Suprapubic skin (tissue), 4 donors: Measurements from ENCODE around the gene FGF22. TPM values are rescaled to one million over a fixed set of nuclear protein-coding genes. Genes with fewer than 3 reads are reported as not detected.
"Not testable (repeated sequence)": the region's sequence is repeated elsewhere in the genome, so short reads cannot be mapped to it uniquely, and the experiment has no call there.

Experiments used
- DNase-seq, 2 donors: peaks; one replicate each; pipeline ENCODE4 v3.0.0-alpha.2; 2019; ENCODE audit warnings: low spot score in 2 of 2
- H3K27ac ChIP-seq: fragments of 200-600 bp; sonication (generic); one replicate; pipeline ENCODE4 v1.5.1; 2019
- H3K27me3 ChIP-seq: fragments of 200-600 bp; sonication (generic); one replicate; pipeline ENCODE4 v1.5.1; 2019
- H3K36me3 ChIP-seq: fragments of 200-600 bp; sonication (generic); one replicate; pipeline ENCODE4 v1.5.1; 2019
- H3K4me1 ChIP-seq: fragments of 200-600 bp; sonication (generic); one replicate; pipeline ENCODE4 v1.5.1; 2019
- H3K4me3 ChIP-seq: fragments of 200-600 bp; sonication (generic); one replicate; pipeline ENCODE4 v1.5.1; 2019; ENCODE audit warnings: mild to moderate bottlenecking
- H3K9me3 ChIP-seq: fragments of 200-600 bp; sonication (generic); one replicate; pipeline ENCODE4 v1.5.1; 2019
- EP300 ChIP-seq: sonication (generic); formaldehyde crosslinking; IDR thresholded peaks from one replicate; pipeline ENCODE4 v1.6.1; 2017; ENCODE audit warnings: antibody characterized with exemption
- POLR2A ChIP-seq, 2 donors: fragments of 450-650 bp; IDR thresholded peaks; one replicate each; pipeline ENCODE4 v1.6.1; 2017; ENCODE audit warnings: antibody characterized with exemption in 2 of 2, mild to moderate bottlenecking in 2 of 2, moderate library complexity in 2 of 2
- POLR2AphosphoS5 ChIP-seq, 3 donors: sonication (generic); formaldehyde crosslinking; IDR thresholded peaks; one replicate each; pipeline ENCODE4 v1.6.1; 2017; ENCODE audit warnings: antibody characterized with exemption in 3 of 3
- WGBS: methylation state at CpG from one replicate; pipeline ENCODE4 v1.1.5; 2018; 5-methylcytosine and 5-hydroxymethylcytosine counted together
- total RNA-seq, 4 donors: library from RNA; depleted of rRNA; stranded (reverse); fragments of >200 nt; gene quantifications; one replicate each; pipeline ENCODE4 v1.1.0, GENCODE V29; 2016
- TF ChIP-seq, protein P1 (sequence below), 2 donors: fragments of 200-600 bp in 1 of 2; fragments of 450-650 bp in 1 of 2; sonication (generic) in 1 of 2; IDR thresholded peaks; one replicate each; pipeline ENCODE4 v1.5.1; 2016 to 2019; ENCODE audit warnings: antibody characterized with exemption in 2 of 2, mild to moderate bottlenecking in 1 of 2, moderate library complexity in 1 of 2

The FGF22 gene
- total RNA-seq, 4 donors from 2014 or later = 5.2 to 13.0 (median 9.2) TPM

DNA sequence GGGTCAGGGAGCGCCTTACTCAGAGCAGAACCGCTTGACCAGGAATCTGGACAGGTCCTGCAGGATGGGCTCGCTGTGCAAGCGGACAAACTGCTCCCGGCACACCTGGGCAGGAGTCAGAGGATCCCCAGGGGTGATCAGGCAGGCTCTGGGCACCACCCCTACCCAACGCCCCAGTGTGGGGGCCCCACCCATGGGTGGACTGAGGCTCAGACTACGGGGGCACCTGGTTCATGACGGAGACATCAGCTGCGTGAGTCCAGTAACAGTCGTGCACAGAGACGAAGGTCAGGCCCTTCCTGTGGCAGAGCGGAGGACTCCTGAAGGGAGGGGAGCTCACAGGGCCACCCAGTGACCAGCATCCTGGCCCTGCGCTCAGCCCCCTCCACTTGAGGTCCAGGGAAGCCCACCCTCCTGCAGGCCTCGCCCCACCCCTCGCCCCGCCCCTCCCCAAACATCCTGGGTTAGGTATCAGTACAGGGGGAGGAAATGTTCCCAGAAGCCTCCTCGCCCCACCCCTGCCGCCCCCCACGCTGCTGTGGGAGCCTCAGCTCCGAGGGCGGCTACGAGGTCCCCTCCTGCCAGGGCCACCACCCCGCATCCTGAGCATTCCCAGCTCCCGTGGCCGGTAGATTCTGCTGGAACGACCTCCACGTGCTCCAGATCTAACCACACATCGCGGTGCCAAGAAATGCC lies 22.0 kb upstream of the FGF22 start:
- H3K27me3 ChIP-seq = peaks cover 4% of the 10 kb centered on the region
- WGBS = 83% methylated on average over 10 of the region's 29 CpGs
- H3K4me3 ChIP-seq = no peak overlapping the region
- no peaks in the 10 kb centered on the region for H3K9me3 ChIP-seq
- H3K4me1 ChIP-seq = peaks cover 9% of the 10 kb centered on the region
- no peak for DNase-seq
- no peak for TF ChIP-seq POLR2A (IDR thresholded peaks at IDR 0.05)
- no peak overlapping the region for H3K27ac ChIP-seq
- H3K36me3 ChIP-seq = peaks cover 56% of the 10 kb centered on the region

DNA sequence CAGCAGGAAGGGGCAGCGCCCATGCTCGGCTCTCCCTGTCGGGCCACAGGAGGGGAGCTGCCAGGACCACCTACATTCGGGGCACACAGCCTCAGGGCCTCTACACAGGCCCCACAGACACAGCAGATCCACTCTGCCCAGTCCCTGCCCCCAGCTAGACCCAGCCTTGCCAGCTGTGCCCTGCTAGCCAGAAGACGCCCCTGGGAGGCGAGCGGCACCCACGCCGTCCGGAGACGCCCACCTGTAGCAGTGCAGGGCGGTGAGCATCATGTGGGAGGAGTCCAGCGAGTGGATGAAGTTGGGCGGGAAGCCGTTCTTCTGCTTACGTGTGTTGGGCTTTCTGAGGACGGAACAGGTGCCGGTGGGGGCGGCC lies 21.4 kb upstream of the FGF22 start:
- H3K27me3 ChIP-seq = peaks cover 4% of the 10 kb centered on the region
- no peak for DNase-seq
- H3K36me3 ChIP-seq = peaks cover 61% of the 10 kb centered on the region
- H3K27ac ChIP-seq = no peak overlapping the region
- WGBS = 96% methylated on average over 13 of the region's 19 CpGs
- peaks cover 9% of the 10 kb centered on the region for H3K4me1 ChIP-seq
- no peaks in the 10 kb centered on the region for H3K9me3 ChIP-seq
- H3K4me3 ChIP-seq = no peak overlapping the region
- TF ChIP-seq EP300 = no peak
- TF ChIP-seq POLR2AphosphoS5 (IDR thresholded peaks at IDR 0.05) = no peak
- TF ChIP-seq, protein P1, sequence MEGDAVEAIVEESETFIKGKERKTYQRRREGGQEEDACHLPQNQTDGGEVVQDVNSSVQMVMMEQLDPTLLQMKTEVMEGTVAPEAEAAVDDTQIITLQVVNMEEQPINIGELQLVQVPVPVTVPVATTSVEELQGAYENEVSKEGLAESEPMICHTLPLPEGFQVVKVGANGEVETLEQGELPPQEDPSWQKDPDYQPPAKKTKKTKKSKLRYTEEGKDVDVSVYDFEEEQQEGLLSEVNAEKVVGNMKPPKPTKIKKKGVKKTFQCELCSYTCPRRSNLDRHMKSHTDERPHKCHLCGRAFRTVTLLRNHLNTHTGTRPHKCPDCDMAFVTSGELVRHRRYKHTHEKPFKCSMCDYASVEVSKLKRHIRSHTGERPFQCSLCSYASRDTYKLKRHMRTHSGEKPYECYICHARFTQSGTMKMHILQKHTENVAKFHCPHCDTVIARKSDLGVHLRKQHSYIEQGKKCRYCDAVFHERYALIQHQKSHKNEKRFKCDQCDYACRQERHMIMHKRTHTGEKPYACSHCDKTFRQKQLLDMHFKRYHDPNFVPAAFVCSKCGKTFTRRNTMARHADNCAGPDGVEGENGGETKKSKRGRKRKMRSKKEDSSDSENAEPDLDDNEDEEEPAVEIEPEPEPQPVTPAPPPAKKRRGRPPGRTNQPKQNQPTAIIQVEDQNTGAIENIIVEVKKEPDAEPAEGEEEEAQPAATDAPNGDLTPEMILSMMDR (IDR thresholded peaks at IDR 0.05) = no peak
- TF ChIP-seq POLR2A (IDR thresholded peaks at IDR 0.05) = no peak

DNA sequence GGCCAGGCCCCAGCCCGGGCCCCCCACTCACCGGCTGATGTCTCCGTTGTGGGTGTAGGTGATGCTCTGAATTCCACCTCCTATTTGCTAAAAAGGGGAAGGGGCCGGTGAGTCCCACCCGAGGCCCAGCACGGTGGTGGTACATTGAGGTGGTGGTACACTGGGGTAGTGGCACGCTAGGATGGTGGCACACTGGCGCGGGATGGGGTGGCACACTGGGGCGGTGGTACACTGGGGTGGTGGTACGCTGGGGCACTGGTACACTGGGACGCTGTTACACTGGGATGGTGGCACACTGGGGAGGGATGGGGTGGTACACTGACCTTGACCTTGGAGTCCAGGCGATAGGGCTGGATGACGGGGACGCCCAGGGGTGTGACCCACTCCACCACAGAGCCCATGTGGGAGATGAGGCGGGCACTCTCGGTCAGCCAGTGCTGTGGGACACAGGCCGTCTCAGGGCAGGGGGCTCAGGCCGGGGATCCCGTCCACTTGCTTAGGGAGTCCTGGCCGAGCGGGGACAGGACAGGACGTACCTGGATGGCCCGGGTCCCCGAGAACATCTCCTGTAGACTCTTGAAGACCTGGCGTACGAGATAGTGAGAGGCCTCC lies 20.9 kb upstream of the FGF22 start:
- Histone ChIP-seq H3K36me3 (peaks cover 63% of the 10 kb centered on the region), H3K27ac (no peak overlapping the region), H3K4me3 (no peak overlapping the region), H3K27me3 (peaks cover 4% of the 10 kb centered on the region), H3K4me1 (peaks cover 9% of the 10 kb centered on the region), H3K9me3 (no peaks in the 10 kb centered on the region)
- DNase-seq = no peak
- 94% methylated on average over 18 of the region's 27 CpGs for WGBS
- no peak for TF ChIP-seq EP300
- no peak for TF ChIP-seq POLR2A (IDR thresholded peaks at IDR 0.05)
- TF ChIP-seq, protein P1 (IDR thresholded peaks at IDR 0.05) = no peak
- TF ChIP-seq POLR2AphosphoS5 (IDR thresholded peaks at IDR 0.05) = no peak

DNA sequence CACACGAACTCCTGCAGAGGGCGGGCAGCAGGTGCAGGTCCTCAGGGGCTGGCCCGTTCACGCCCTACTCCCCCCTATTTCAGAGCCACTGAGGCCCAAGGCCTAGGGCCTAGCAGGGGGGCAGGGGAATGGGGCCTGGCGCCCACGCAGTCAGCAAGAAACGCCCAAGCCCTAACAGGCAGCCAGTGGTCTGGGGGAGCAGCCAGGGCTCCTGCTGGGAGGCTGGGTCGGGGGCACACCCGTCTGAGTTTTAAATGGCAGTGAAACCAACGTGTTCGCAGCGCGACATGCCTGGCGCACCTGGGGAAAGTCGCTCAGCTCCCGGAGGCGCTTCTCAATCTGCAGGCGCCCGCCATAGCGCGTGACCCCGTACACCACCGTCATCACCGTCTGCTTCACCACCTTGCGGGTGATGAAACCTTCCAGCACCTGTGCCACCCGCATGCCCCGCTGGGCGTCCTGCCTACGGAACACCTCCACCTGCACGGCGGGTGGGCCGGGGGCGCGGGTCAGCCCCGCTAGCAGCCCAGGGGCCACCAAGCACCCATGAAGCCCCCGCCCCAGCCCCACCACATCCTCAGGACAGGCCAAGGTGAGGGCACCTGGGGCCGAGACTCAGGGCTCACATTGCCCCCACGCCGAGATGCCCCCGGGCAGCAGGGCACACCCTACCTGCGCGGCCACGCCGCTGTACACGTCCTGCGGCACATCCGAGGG lies 20.2 kb upstream of the FGF22 start:
- Histone ChIP-seq H3K27ac (no peak overlapping the region), H3K4me1 (peaks cover 9% of the 10 kb centered on the region), H3K4me3 (no peak overlapping the region), H3K27me3 (peaks cover 4% of the 10 kb centered on the region), H3K36me3 (peaks cover 69% of the 10 kb centered on the region), H3K9me3 (no peaks in the 10 kb centered on the region)
- WGBS = 92% methylated on average over 44 of the region's 47 CpGs
- DNase-seq = no peak
- TF ChIP-seq EP300 (no peak), POLR2A (IDR thresholded peaks at IDR 0.05) (no peak), POLR2AphosphoS5 (IDR thresholded peaks at IDR 0.05) (no peak)
- TF ChIP-seq, protein P1 (IDR thresholded peaks at IDR 0.05) = no peak

DNA sequence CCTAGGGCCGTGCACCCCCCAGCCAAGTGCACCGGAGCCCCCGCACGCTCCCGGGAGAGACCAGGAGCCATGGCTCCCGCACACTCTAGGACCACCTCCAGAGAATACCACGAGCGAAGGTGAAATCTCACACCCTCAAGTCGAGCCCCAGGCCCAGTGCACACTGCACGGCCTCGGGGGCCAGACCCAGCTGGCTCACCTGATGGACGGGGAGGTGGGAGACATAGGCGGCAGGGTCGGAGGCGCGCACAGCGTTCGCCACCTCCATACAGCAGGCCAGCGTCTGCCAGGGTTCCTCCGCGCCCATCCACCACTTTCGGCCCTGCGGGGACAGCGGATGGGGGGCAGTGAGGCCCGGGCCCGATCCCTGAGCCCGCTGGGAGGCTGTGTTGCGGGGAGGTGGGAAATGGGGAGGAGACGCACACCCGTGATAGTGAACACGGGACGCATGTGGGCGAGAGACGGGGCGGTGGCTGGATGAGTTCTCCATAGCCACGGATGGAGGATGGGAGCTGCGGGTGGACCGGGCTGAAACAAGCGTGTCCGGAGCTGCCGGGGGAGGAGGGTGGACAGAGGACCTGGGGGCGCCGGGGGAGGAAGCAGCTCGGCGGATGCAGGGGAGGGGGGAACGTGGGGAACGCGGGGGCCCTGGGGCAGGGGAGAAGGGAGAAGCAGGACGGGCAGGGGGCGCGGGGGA lies 19.4 kb upstream of the FGF22 start:
- Histone ChIP-seq H3K27ac (no peak overlapping the region), H3K4me3 (no peak overlapping the region), H3K9me3 (no peaks in the 10 kb centered on the region), H3K4me1 (peaks cover 9% of the 10 kb centered on the region), H3K36me3 (peaks cover 78% of the 10 kb centered on the region), H3K27me3 (peaks cover 4% of the 10 kb centered on the region)
- TF ChIP-seq POLR2A (IDR thresholded peaks at IDR 0.05) = no peak
- TF ChIP-seq, protein P1 (IDR thresholded peaks at IDR 0.05) = no peak
- no peak for TF ChIP-seq EP300
- no peak for TF ChIP-seq POLR2AphosphoS5 (IDR thresholded peaks at IDR 0.05)
- no peak for DNase-seq
- WGBS = 97% methylated on average over 24 of the region's 51 CpGs

DNA sequence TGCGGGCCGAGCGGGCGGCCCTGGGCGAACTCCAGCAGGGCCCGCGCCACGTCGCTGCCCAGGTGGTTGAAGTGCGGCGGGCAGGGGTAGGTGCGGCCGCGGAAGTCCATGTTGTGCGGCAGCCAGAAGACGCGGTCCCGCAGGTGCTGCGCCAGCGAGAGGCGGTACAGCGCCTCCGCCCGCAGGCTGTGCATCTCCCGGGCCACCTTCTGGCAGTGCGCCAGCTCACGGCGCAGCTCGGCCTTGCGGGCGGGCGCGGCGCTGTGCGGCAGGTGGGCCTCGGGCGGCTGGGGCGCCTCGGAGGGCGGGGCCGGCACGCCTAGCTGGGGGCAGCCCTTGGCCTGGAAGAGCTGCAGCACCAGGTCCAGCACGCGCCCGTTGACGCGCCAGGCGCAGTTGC lies 18.5 kb upstream of the FGF22 start:
- not testable (repeated sequence) for H3K4me1 ChIP-seq, H3K27ac ChIP-seq, DNase-seq, H3K27me3 ChIP-seq, H3K9me3 ChIP-seq, H3K4me3 ChIP-seq
- H3K36me3 ChIP-seq = peaks cover 79% of the 10 kb centered on the region
- WGBS = 96% methylated on average over 44 of the region's 48 CpGs
